Ovary (tissue), 9 donors: ENCODE measurements around the gene VSIG10L. TPM values are rescaled to one million over a fixed set of nuclear protein-coding genes. Genes with fewer than 3 reads are reported as not detected.

ENCODE experiments used
- DNase-seq, 5 donors: peaks; one replicate each; pipeline ENCODE4 v3.0.0-alpha.2; 2019 to 2020
- H3K27ac ChIP-seq, 2 donors: fragments of 200-600 bp; one replicate each; pipeline versions ENCODE4 v1.5.1 to v1.8.0; 2019 to 2022
- H3K27me3 ChIP-seq: fragments of 200-600 bp; one replicate; pipeline ENCODE4 v1.8.0; 2022
- H3K36me3 ChIP-seq: fragments of 200-600 bp; sonication (generic); one replicate; pipeline ENCODE4 v1.5.1; 2019
- H3K4me1 ChIP-seq: one replicate; pipeline ENCODE4 v1.8.1; 2013; ENCODE audit warnings: mild to moderate bottlenecking, moderate library complexity; ENCODE audit not compliant: insufficient read depth
- H3K4me3 ChIP-seq: fragments of 200-600 bp; sonication (generic); one replicate; pipeline ENCODE4 v1.5.1; 2017
- H3K9me3 ChIP-seq, 2 donors: fragments of 200-600 bp in 1 of 2; sonication (generic) in 1 of 2; one replicate each; pipeline versions ENCODE4 v1.5.1 to v1.8.1; 2013 to 2019; ENCODE audit warnings: mild to moderate bottlenecking in 1 of 2, moderate library complexity in 1 of 2
- EP300 ChIP-seq: sonication (generic); formaldehyde crosslinking; IDR thresholded peaks from one replicate; pipeline ENCODE4 v1.6.1; 2017; ENCODE audit warnings: antibody characterized with exemption
- POLR2A ChIP-seq: fragments of 450-650 bp; IDR thresholded peaks from one replicate; pipeline ENCODE4 v1.6.1; 2017; ENCODE audit warnings: antibody characterized with exemption, mild to moderate bottlenecking, moderate library complexity
- WGBS, 3 donors: extraction: QIAGEN DNeasy Blood & Tissue Kit in 1 of 3; methylation state at CpG; one replicate each; pipeline versions ENCODE4 v1.1.5 to v1.1.7; 2013 to 2017; 5-methylcytosine and 5-hydroxymethylcytosine counted together
- intact Hi-C, 4 donors: fragments of 100-400 bp; cut with DNase I; formaldehyde crosslinking; loops; one replicate each; pipeline versions ENCODE4 v1.11.0 to v1.15.1; 2022 to 2023
- polyA plus RNA-seq, 2 donors: library from polyadenylated mRNA; stranded (reverse); fragments of 200-250 nt in 1 of 2; fragments of 350-450 nt in 1 of 2; fragmentation: Illumina TruSeq in 1 of 2; extraction: RNeasy Lipid Tissue Mini Kit (QIAGEN cat#74804) in 1 of 2; gene quantifications; one replicate each; pipeline ENCODE4 v1.2.3, GENCODE V29; 2013 to 2014
- total RNA-seq, 7 donors: library from RNA; depleted of rRNA in 2 of 7; stranded (reverse); fragments of >200 nt in 2 of 7; fragmentation: NEBNext Ultra II Directional in 3 of 7; extraction: Animal tissue kit (Norgen Biotek cat#: 25700) in 3 of 7; gene quantifications; one replicate each; pipeline versions ENCODE4 v1.1.0 to v1.2.4, GENCODE V29; 2016 to 2023
- TF ChIP-seq, protein P1 (sequence below), 3 donors: fragments of 450-650 bp in 2 of 3; fragments of 200-600 bp in 1 of 3; IDR thresholded peaks; one replicate each; pipeline versions ENCODE4 v1.5.1 to v1.8.0; 2016 to 2022; ENCODE audit warnings: antibody characterized with exemption in 3 of 3, mild to moderate bottlenecking in 1 of 3
- donor health status: DM: no; HTN: no; CAD: no; lungs with moderate emphysema.
- donor health status: DM: no; HTN: no; CAD: no.
- donor health status: Bipolar disorder and iron deficiency.
- donor health status: DM: yes; HTN: yes; CAD: no.
- donor health status: DM: no; HTN: no; CAD: no.
- donor health status: DM: yes; HTN: yes; CAD: no.

The VSIG10L gene
- total and polyA plus RNA-seq, 9 donors = 1.8 to 8.1 (median 5.4) TPM

GRCh38 chr19:51321799-51322198, 20.1 kb downstream of the VSIG10L start:
- TF ChIP-seq, protein P1, sequence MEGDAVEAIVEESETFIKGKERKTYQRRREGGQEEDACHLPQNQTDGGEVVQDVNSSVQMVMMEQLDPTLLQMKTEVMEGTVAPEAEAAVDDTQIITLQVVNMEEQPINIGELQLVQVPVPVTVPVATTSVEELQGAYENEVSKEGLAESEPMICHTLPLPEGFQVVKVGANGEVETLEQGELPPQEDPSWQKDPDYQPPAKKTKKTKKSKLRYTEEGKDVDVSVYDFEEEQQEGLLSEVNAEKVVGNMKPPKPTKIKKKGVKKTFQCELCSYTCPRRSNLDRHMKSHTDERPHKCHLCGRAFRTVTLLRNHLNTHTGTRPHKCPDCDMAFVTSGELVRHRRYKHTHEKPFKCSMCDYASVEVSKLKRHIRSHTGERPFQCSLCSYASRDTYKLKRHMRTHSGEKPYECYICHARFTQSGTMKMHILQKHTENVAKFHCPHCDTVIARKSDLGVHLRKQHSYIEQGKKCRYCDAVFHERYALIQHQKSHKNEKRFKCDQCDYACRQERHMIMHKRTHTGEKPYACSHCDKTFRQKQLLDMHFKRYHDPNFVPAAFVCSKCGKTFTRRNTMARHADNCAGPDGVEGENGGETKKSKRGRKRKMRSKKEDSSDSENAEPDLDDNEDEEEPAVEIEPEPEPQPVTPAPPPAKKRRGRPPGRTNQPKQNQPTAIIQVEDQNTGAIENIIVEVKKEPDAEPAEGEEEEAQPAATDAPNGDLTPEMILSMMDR (IDR thresholded peaks at IDR 0.05) = no peak
- TF ChIP-seq POLR2A = no peak
- no peak for TF ChIP-seq EP300
- intact Hi-C loops = no loop called here
- Histone ChIP-seq H3K27me3 (no peaks in the 10 kb centered on the region), H3K36me3 (no peaks in the 10 kb centered on the region), H3K4me1 (peaks cover 6% of the 10 kb centered on the region), H3K9me3 (no peaks in the 10 kb centered on the region), H3K27ac (no peak overlapping the region), H3K4me3 (no peak overlapping the region)
- no peak for DNase-seq
- WGBS, 3 donors = 50 to 69% (median 59%) methylated on average over 14 of the region's 14 CpGs

DNA sequence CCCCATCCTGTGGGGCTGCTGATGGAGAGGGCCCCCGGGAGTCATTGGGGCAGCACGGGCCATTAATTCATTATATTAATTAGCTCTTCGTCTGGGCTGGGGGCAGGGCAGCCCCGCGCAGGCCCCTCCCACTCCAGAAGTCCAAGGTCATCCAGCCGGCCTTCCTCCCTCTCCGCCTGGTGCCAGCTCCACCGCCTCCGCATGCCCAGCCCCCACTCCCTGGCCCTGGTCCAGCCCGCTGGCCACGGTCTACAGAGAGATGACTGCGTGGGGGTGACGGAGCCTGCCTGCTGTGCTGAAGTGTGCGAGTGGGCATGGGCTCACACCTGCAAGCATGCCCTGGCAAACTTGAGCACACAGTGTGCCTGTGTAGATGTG, 21.7 kb downstream of the VSIG10L start:
- Histone ChIP-seq H3K4me1 (peaks cover 6% of the 10 kb centered on the region), H3K9me3 (no peaks in the 10 kb centered on the region), H3K4me3 (no peak overlapping the region), H3K27ac (no peak overlapping the region), H3K36me3 (no peaks in the 10 kb centered on the region), H3K27me3 (no peaks in the 10 kb centered on the region)
- peak in 3 of 5 donors; percentile 40 to 63 (median 53) for DNase-seq
- 1 to 5% (median 4%) methylated on average over 14 of the region's 14 CpGs for WGBS, 3 donors
- TF ChIP-seq EP300 (no peak), POLR2A (no peak)
- TF ChIP-seq, protein P1 (IDR thresholded peaks at IDR 0.05) = no peak
- intact Hi-C loops = no loop called here

- TF ChIP-seq EP300 (no peak), POLR2A (no peak)
- TF ChIP-seq, protein P1 (IDR thresholded peaks at IDR 0.05) = no peak
- no peaks in the 10 kb centered on the region for H3K27me3 ChIP-seq
- H3K4me1 ChIP-seq = peaks cover 6% of the 10 kb centered on the region
- DNase-seq = no peak
- no peak overlapping the region for H3K27ac ChIP-seq
- no peaks in the 10 kb centered on the region for H3K36me3 ChIP-seq
- intact Hi-C loops = no loop called here
- 40 to 57% (median 41%) methylated on average over 14 of the region's 14 CpGs for WGBS, 3 donors
- H3K9me3 ChIP-seq = no peaks in the 10 kb centered on the region
- H3K4me3 ChIP-seq = no peak overlapping the region
Measured at GRCh38 chr19:51319649-51320279, 22.2 kb downstream of the VSIG10L start.

GRCh38 chr19:51318687-51319648, 23.0 kb downstream of the VSIG10L start:
- H3K4me3 ChIP-seq = no peak overlapping the region
- DNase-seq = no peak
- H3K36me3 ChIP-seq = no peaks in the 10 kb centered on the region
- no peaks in the 10 kb centered on the region for H3K27me3 ChIP-seq
- TF ChIP-seq POLR2A = no peak
- TF ChIP-seq EP300 = no peak
- TF ChIP-seq, protein P1 (IDR thresholded peaks at IDR 0.05) = no peak
- H3K27ac ChIP-seq = no peak overlapping the region
- no peaks in the 10 kb centered on the region for H3K9me3 ChIP-seq
- peaks cover 6% of the 10 kb centered on the region for H3K4me1 ChIP-seq
- 74 to 82% (median 76%) methylated on average over 23 of the region's 23 CpGs for WGBS, 3 donors
- intact Hi-C loops = no loop called here
